ENCODE results near the gene PTK7. TPM values are rescaled to one million over a fixed set of nuclear protein-coding genes. Genes with fewer than 3 reads are reported as not detected.

Gene PTK7
- total and polyA plus RNA-seq, 2 of the 8 experiments (the other 6 are each of a cell fraction or from before 2014, with no cell fraction given), result 110 to 138 TPM

DNA sequence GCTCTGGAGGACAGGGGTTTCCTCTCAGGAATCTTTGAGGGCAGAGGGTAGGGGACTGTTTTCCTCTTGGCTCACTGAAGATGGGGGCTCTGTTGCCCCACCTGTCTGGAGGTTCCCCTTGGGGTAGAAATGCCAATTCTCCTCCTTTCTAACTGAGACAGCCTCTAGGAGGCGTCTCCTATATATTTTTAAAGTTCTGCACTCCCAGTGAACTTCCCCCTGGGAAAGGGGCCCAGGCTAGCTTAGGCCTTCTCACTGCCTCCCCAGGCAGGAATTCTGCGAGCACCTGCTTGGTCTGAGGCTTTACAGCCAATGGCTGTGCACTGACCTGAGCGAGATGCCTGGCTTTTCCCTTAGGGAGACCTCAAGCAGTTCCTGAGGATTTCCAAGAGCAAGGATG is 70.1 kb downstream of the PTK7 start (continued):
- TF ChIP-seq, protein P1, sequence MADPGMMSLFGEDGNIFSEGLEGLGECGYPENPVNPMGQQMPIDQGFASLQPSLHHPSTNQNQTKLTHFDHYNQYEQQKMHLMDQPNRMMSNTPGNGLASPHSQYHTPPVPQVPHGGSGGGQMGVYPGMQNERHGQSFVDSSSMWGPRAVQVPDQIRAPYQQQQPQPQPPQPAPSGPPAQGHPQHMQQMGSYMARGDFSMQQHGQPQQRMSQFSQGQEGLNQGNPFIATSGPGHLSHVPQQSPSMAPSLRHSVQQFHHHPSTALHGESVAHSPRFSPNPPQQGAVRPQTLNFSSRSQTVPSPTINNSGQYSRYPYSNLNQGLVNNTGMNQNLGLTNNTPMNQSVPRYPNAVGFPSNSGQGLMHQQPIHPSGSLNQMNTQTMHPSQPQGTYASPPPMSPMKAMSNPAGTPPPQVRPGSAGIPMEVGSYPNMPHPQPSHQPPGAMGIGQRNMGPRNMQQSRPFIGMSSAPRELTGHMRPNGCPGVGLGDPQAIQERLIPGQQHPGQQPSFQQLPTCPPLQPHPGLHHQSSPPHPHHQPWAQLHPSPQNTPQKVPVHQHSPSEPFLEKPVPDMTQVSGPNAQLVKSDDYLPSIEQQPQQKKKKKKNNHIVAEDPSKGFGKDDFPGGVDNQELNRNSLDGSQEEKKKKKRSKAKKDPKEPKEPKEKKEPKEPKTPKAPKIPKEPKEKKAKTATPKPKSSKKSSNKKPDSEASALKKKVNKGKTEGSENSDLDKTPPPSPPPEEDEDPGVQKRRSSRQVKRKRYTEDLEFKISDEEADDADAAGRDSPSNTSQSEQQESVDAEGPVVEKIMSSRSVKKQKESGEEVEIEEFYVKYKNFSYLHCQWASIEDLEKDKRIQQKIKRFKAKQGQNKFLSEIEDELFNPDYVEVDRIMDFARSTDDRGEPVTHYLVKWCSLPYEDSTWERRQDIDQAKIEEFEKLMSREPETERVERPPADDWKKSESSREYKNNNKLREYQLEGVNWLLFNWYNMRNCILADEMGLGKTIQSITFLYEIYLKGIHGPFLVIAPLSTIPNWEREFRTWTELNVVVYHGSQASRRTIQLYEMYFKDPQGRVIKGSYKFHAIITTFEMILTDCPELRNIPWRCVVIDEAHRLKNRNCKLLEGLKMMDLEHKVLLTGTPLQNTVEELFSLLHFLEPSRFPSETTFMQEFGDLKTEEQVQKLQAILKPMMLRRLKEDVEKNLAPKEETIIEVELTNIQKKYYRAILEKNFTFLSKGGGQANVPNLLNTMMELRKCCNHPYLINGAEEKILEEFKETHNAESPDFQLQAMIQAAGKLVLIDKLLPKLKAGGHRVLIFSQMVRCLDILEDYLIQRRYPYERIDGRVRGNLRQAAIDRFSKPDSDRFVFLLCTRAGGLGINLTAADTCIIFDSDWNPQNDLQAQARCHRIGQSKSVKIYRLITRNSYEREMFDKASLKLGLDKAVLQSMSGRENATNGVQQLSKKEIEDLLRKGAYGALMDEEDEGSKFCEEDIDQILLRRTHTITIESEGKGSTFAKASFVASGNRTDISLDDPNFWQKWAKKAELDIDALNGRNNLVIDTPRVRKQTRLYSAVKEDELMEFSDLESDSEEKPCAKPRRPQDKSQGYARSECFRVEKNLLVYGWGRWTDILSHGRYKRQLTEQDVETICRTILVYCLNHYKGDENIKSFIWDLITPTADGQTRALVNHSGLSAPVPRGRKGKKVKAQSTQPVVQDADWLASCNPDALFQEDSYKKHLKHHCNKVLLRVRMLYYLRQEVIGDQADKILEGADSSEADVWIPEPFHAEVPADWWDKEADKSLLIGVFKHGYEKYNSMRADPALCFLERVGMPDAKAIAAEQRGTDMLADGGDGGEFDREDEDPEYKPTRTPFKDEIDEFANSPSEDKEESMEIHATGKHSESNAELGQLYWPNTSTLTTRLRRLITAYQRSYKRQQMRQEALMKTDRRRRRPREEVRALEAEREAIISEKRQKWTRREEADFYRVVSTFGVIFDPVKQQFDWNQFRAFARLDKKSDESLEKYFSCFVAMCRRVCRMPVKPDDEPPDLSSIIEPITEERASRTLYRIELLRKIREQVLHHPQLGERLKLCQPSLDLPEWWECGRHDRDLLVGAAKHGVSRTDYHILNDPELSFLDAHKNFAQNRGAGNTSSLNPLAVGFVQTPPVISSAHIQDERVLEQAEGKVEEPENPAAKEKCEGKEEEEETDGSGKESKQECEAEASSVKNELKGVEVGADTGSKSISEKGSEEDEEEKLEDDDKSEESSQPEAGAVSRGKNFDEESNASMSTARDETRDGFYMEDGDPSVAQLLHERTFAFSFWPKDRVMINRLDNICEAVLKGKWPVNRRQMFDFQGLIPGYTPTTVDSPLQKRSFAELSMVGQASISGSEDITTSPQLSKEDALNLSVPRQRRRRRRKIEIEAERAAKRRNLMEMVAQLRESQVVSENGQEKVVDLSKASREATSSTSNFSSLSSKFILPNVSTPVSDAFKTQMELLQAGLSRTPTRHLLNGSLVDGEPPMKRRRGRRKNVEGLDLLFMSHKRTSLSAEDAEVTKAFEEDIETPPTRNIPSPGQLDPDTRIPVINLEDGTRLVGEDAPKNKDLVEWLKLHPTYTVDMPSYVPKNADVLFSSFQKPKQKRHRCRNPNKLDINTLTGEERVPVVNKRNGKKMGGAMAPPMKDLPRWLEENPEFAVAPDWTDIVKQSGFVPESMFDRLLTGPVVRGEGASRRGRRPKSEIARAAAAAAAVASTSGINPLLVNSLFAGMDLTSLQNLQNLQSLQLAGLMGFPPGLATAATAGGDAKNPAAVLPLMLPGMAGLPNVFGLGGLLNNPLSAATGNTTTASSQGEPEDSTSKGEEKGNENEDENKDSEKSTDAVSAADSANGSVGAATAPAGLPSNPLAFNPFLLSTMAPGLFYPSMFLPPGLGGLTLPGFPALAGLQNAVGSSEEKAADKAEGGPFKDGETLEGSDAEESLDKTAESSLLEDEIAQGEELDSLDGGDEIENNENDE (IDR thresholded peaks at IDR 0.05; ENCODE audit: insufficient replicate concordance, low read length), result no peak
- TF ChIP-seq CTBP2 (IDR thresholded peaks at IDR 0.05; ENCODE audit: borderline replicate concordance, insufficient read depth, insufficient read length, low read length) (no peak), TAF7 (optimal IDR thresholded peaks at IDR 0.05; ENCODE audit: borderline replicate concordance, low read depth, low read length) (no peak), SP2 (IDR thresholded peaks at IDR 0.05; ENCODE audit: low read length) (no peak), TCF12 (IDR thresholded peaks at IDR 0.05; ENCODE audit: low read depth, low read length) (no peak), RNF2 (IDR thresholded peaks at IDR 0.05; ENCODE audit: borderline replicate concordance, low read depth, low read length, missing control alignments, poor library complexity, severe bottlenecking) (no peak), TAF1 (IDR thresholded peaks at IDR 0.05; ENCODE audit: low read depth, low read length) (no peak), CBX5 (IDR thresholded peaks at IDR 0.05; ENCODE audit: low read depth, low read length) (no peak), EGR1 (IDR thresholded peaks at IDR 0.05; ENCODE audit: borderline replicate concordance, low read depth, low read length) (no peak), SP1 (IDR thresholded peaks at IDR 0.05; ENCODE audit: low read depth, low read length) (no peak)
- TF ChIP-seq, protein P2, sequence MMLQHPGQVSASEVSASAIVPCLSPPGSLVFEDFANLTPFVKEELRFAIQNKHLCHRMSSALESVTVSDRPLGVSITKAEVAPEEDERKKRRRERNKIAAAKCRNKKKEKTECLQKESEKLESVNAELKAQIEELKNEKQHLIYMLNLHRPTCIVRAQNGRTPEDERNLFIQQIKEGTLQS (IDR thresholded peaks at IDR 0.05; ENCODE audit: insufficient read depth, low read depth, low read length), result no peak
